Astrocyte (in vitro differentiated cells and primary cell): ENCODE results near the gene GNPDA2. TPM values are rescaled to one million over a fixed set of nuclear protein-coding genes. Genes with fewer than 3 reads are reported as not detected.

ENCODE experiments used
- DNase-seq: peaks from one replicate; pipeline ENCODE4 v3.0.0-alpha.2; 2010; ENCODE audit warnings: low read depth
- FAIRE-seq: peaks from 2 replicates; lab custom pipeline; 2011; peaks lifted over from hg19 to GRCh38; lab: Jason Lieb, UNC
- H2AFZ ChIP-seq: 2 replicates; pipeline ENCODE4 v1.6.0; 2012; ENCODE audit warnings: low read depth, low read length, inconsistent platforms
- H3K27ac ChIP-seq: 2 replicates; pipeline ENCODE4 v1.5.1; 2011; ENCODE audit warnings: low read depth, low read length, inconsistent platforms
- H3K27me3 ChIP-seq: 2 replicates; pipeline ENCODE4 v1.6.0; 2011; ENCODE audit warnings: low read length, inconsistent platforms; ENCODE audit not compliant: insufficient read depth
- H3K36me3 ChIP-seq: 2 replicates; pipeline ENCODE4 v1.5.1; 2011; ENCODE audit warnings: low read length, inconsistent platforms; ENCODE audit not compliant: insufficient read depth
- H3K4me1 ChIP-seq: 2 replicates; pipeline ENCODE4 v1.5.1; 2011; ENCODE audit warnings: low read length, inconsistent platforms; ENCODE audit not compliant: insufficient read depth
- H3K4me2 ChIP-seq: 2 replicates; pipeline ENCODE4 v1.6.0; 2012; ENCODE audit warnings: low read length, inconsistent platforms
- H3K4me3 ChIP-seq: 2 replicates; pipeline ENCODE4 v1.5.1; 2011; ENCODE audit warnings: low read depth, mild to moderate bottlenecking, low read length, inconsistent platforms; ENCODE audit not compliant: insufficient read depth
- H3K79me2 ChIP-seq: 2 replicates; pipeline ENCODE4 v1.6.0; 2012; ENCODE audit warnings: mild to moderate bottlenecking, low read length, inconsistent platforms; ENCODE audit not compliant: insufficient read depth
- H3K9ac ChIP-seq: 2 replicates; pipeline ENCODE4 v1.6.0; 2012; ENCODE audit warnings: mild to moderate bottlenecking, low read length, inconsistent platforms
- H3K9me3 ChIP-seq: 2 replicates; pipeline ENCODE4 v1.5.1; 2012; ENCODE audit warnings: low read depth, mild to moderate bottlenecking, low read length, inconsistent platforms; ENCODE audit not compliant: insufficient read depth
- H4K20me1 ChIP-seq: 2 replicates; pipeline ENCODE4 v1.6.0; 2012; ENCODE audit warnings: low read length, inconsistent platforms; ENCODE audit not compliant: insufficient read depth
- H3K27ac Mint-ChIP-seq: one replicate; pipeline ENCODE4 v1.8.0; 2021; ENCODE audit warnings: mild to moderate bottlenecking, mixed read lengths; ENCODE audit not compliant: unreplicated experiment
- H3K27me3 Mint-ChIP-seq: one replicate; pipeline ENCODE4 v1.8.0; 2021; ENCODE audit warnings: low read depth, mixed read lengths; ENCODE audit not compliant: unreplicated experiment
- H3K36me3 Mint-ChIP-seq: one replicate; pipeline ENCODE4 v1.8.0; 2021; ENCODE audit warnings: low read depth, mixed read lengths; ENCODE audit not compliant: unreplicated experiment
- H3K4me1 Mint-ChIP-seq: one replicate; pipeline ENCODE4 v1.8.0; 2021; ENCODE audit warnings: low read depth, mixed read lengths; ENCODE audit not compliant: unreplicated experiment
- H3K4me3 Mint-ChIP-seq: one replicate; pipeline ENCODE4 v1.8.0; 2021; ENCODE audit warnings: mild to moderate bottlenecking, moderate library complexity, mixed read lengths; ENCODE audit not compliant: unreplicated experiment
- H3K9me3 Mint-ChIP-seq: one replicate; pipeline ENCODE4 v1.8.0; 2021; ENCODE audit warnings: mild to moderate bottlenecking, mixed read lengths; ENCODE audit not compliant: unreplicated experiment
- CTCF ChIP-seq: IDR thresholded peaks from 2 replicates; pipeline ENCODE4 v1.5.1; 2011; ENCODE audit warnings: low read depth, mild to moderate bottlenecking, inconsistent platforms, low read length, moderate library complexity; ENCODE audit not compliant: insufficient read depth
- EZH2 ChIP-seq: IDR thresholded peaks from 2 replicates; pipeline ENCODE4 v1.6.1; 2012; ENCODE audit warnings: mild to moderate bottlenecking, low read length, inconsistent platforms; ENCODE audit not compliant: insufficient read depth
- total RNA-seq: library from RNA; stranded (reverse); gene quantifications from 2 replicates; pipeline ENCODE4 v1.2.1, GENCODE V29; 2021

GNPDA2 gene
- total RNA-seq, 1 donor from 2014 or later, result 12.2 TPM

GRCh38 chr4:44670506-44671199 lies 55.7 kb downstream of the GNPDA2 start:
- Mint-ChIP-seq H3K4me1 (no peaks in the 10 kb centered on the region), H3K36me3 (no peaks in the 10 kb centered on the region), H3K9me3 (no peaks in the 10 kb centered on the region), H3K27ac (no peak overlapping the region), H3K4me3 (no peak overlapping the region), H3K27me3 (peaks cover 4% of the 10 kb centered on the region)
- Histone ChIP-seq H3K4me1 (no peaks in the 10 kb centered on the region), H3K27me3 (no peaks in the 10 kb centered on the region), H3K4me2 (no peak overlapping the region), H3K9me3 (no peaks in the 10 kb centered on the region), H3K36me3 (no peaks in the 10 kb centered on the region), H3K9ac (no peak overlapping the region), H3K27ac (no peak overlapping the region), H3K4me3 (no peak overlapping the region), H2AFZ (no peak overlapping the region), H4K20me1 (no peaks in the 10 kb centered on the region), H3K79me2 (no peaks in the 10 kb centered on the region)
- no peak for DNase-seq
- no peak for FAIRE-seq
- no peak for TF ChIP-seq EZH2
- no peak for TF ChIP-seq CTCF

DNA sequence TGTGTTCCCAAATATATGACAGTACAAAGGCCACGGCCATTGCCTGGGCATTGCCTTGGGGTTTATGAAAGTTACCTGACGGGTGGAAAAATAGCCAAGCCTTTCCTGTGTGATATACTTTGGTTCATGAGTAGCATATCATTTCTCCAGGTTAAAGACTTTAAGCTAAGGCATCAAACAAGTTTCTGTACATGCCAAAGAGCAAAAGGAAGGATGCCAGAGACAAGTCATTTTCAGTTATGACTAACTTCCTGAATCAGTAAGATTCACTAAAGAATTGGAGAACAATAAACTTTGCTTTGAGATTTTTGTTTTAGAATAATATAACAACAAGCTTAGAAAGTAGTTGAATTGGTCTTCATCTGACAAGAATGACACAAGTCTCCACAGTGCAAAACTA lies 57.8 kb downstream of the GNPDA2 start:
- H3K9me3 ChIP-seq, result no peaks in the 10 kb centered on the region
- no peaks in the 10 kb centered on the region for H3K4me1 Mint-ChIP-seq
- H3K79me2 ChIP-seq, result no peaks in the 10 kb centered on the region
- TF ChIP-seq EZH2 (no peak), CTCF (no peak)
- H3K4me3 Mint-ChIP-seq, result no peak overlapping the region
- no peaks in the 10 kb centered on the region for H3K9me3 Mint-ChIP-seq
- H3K36me3 Mint-ChIP-seq, result no peaks in the 10 kb centered on the region
- H3K27me3 Mint-ChIP-seq, result peaks cover 4% of the 10 kb centered on the region
- no peak overlapping the region for H3K27ac ChIP-seq
- FAIRE-seq (no peak), DNase-seq (no peak)
- H2AFZ ChIP-seq, result no peak overlapping the region
- H3K9ac ChIP-seq, result no peak overlapping the region
- no peak overlapping the region for H3K27ac Mint-ChIP-seq
- no peaks in the 10 kb centered on the region for H3K27me3 ChIP-seq
- no peak overlapping the region for H3K4me2 ChIP-seq
- no peaks in the 10 kb centered on the region for H3K36me3 ChIP-seq
- no peak overlapping the region for H3K4me3 ChIP-seq
- H4K20me1 ChIP-seq, result no peaks in the 10 kb centered on the region
- H3K4me1 ChIP-seq, result no peaks in the 10 kb centered on the region

GRCh38 chr4:44663539-44664263 lies 62.7 kb downstream of the GNPDA2 start:
- no peak overlapping the region for H2AFZ ChIP-seq
- H3K4me3 Mint-ChIP-seq, result no peak overlapping the region
- no peak for FAIRE-seq

More at GRCh38 chr4:44663539-44664263, 62.7 kb downstream of the GNPDA2 start:
- Histone ChIP-seq H3K9ac (no peak overlapping the region), H3K4me3 (no peak overlapping the region), H3K27me3 (no peaks in the 10 kb centered on the region), H3K9me3 (no peaks in the 10 kb centered on the region), H3K4me2 (no peak overlapping the region), H3K79me2 (no peaks in the 10 kb centered on the region), H4K20me1 (no peaks in the 10 kb centered on the region), H3K4me1 (no peaks in the 10 kb centered on the region), H3K36me3 (no peaks in the 10 kb centered on the region), H3K27ac (no peak overlapping the region)
- Mint-ChIP-seq H3K4me1 (peaks cover 7% of the 10 kb centered on the region), H3K27me3 (no peaks in the 10 kb centered on the region), H3K36me3 (no peaks in the 10 kb centered on the region), H3K9me3 (no peaks in the 10 kb centered on the region), H3K27ac (no peak overlapping the region)
- DNase-seq, result no peak
- TF ChIP-seq EZH2 (no peak), CTCF (no peak)
